H1 (cell line): Measurements from ENCODE around the gene DCLK1. TPM values are rescaled to one million over a fixed set of nuclear protein-coding genes. Genes with fewer than 3 reads are reported as not detected.

ENCODE experiments used
- ASH2L ChIP-seq: fragments of 200-600, 300-600 bp; sonication (generic); IDR thresholded peaks from one replicate; pipeline ENCODE4 v1.7.1; 2017; ENCODE audit warnings: low read length
- BCL11A ChIP-seq, 2 experiments: IDR thresholded peaks; one replicate each; pipeline ENCODE4 v1.6.1; 2011; ENCODE audit warnings: low read depth in 2 of 2, low read length in 2 of 2, mild to moderate bottlenecking in 2 of 2
- CBX8 ChIP-seq: fragments of 300-800, 300-1000 bp; sonication (generic); IDR thresholded peaks from 2 replicates; pipeline ENCODE4 v1.7.1; 2016; ENCODE audit warnings: low read depth, low read length, borderline replicate concordance
- CHD1 ChIP-seq: IDR thresholded peaks from 2 replicates; pipeline ENCODE4 v1.6.1; 2012; ENCODE audit warnings: low read depth, low read length, improper control_type of control experiment
- CREB1 ChIP-seq: IDR thresholded peaks from 2 replicates; pipeline ENCODE4 v1.6.1; 2012; ENCODE audit warnings: inconsistent platforms
- GABPA ChIP-seq: IDR thresholded peaks from 2 replicates; pipeline ENCODE4 v1.6.1; 2011; ENCODE audit warnings: mild to moderate bottlenecking, low read length, moderate library complexity, borderline replicate concordance; ENCODE audit not compliant: insufficient read depth
- TAF7 ChIP-seq: optimal IDR thresholded peaks from 2 replicates; pipeline ENCODE3; 2011; ENCODE audit warnings: low read depth, mild to moderate bottlenecking, inconsistent platforms, low read length, moderate library complexity, borderline replicate concordance
- polyA plus RNA-seq, 7 experiments: library from polyadenylated mRNA; depleted of rRNA in 3 of 7; stranded (reverse) in 5 of 7; unstranded in 2 of 7; fragments of >200 nt in 5 of 7; fragments of 200-250 nt in 2 of 7; gene quantifications; 1 replicate in 5 of 7; 2 replicates in 1 of 7; 4 replicates in 1 of 7; pipeline versions ENCODE4 v1.2.1 to v1.2.3, GENCODE V29; 2011 to 2013; ENCODE audit warnings: missing spikeins in 2 of 7, mixed read lengths in 2 of 7
- total RNA-seq: library from RNA; stranded (reverse); fragmentation: NEBNext Ultra II Directional; extraction: Animal tissue kit (Norgen Biotek cat#: 25700); gene quantifications from 2 replicates; pipeline ENCODE4 v1.2.1, GENCODE V29; 2021

DCLK1 gene
- total and polyA plus RNA-seq, 2 of the 8 experiments (the other 6 are each of a cell fraction or from before 2014, with no cell fraction given): 22.8 to 41.0 TPM

- TF ChIP-seq TAF7 (no peak), BCL11A (IDR thresholded peaks at IDR 0.05; ENCODE audit: low read depth in 2 of 2, low read length in 2 of 2) (no peak), CREB1 (no peak), GABPA (no peak), CHD1 (no peak), ASH2L (no peak), CBX8 (no peak)
Measured at GRCh38 chr13:36174923-36175322, 43.7 kb upstream of the DCLK1 start (continued).
